Progenitor cell of endocrine pancreas (in vitro differentiated cells): Measurements from ENCODE around the gene NRGN. TPM values are rescaled to one million over a fixed set of nuclear protein-coding genes. Genes with fewer than 3 reads are reported as not detected.

Experiments
- DNase-seq: peaks from one replicate; pipeline ENCODE4 v3.0.0; 2021; ENCODE audit warnings: low spot score; ENCODE audit not compliant: unreplicated experiment
- H3K27ac Mint-ChIP-seq: 2 replicates; pipeline ENCODE4 v1.8.0; 2021; ENCODE audit warnings: mild to moderate bottlenecking, moderate library complexity, mixed read lengths
- H3K27me3 Mint-ChIP-seq: 2 replicates; pipeline ENCODE4 v1.8.0; 2021; ENCODE audit warnings: mixed read lengths
- H3K36me3 Mint-ChIP-seq: 2 replicates; pipeline ENCODE4 v1.8.0; 2022; ENCODE audit warnings: mixed read lengths; ENCODE audit not compliant: insufficient read depth
- H3K4me1 Mint-ChIP-seq: 2 replicates; pipeline ENCODE4 v1.8.0; 2021; ENCODE audit warnings: low read depth, mixed read lengths
- H3K4me3 Mint-ChIP-seq: 2 replicates; pipeline ENCODE4 v1.8.0; 2021; ENCODE audit warnings: low read depth, mild to moderate bottlenecking, moderate library complexity, mixed read lengths
- H3K9me3 Mint-ChIP-seq: 2 replicates; pipeline ENCODE4 v1.8.0; 2021; ENCODE audit warnings: low read depth, mixed read lengths
- CTCF ChIP-seq: fragments of 200-600 bp; sonication (generic); IDR thresholded peaks from one replicate; pipeline ENCODE4 v1.5.0; 2021; ENCODE audit warnings: antibody characterized with exemption, mild to moderate bottlenecking; ENCODE audit not compliant: unreplicated experiment
- total RNA-seq: library from RNA; stranded (reverse); gene quantifications from 2 replicates; pipeline ENCODE4 v1.2.1, GENCODE V29; 2021

NRGN gene
- total RNA-seq, 1 donor from 2014 or later, result 5.9 TPM

GRCh38 chr11:124712392-124712791, 27.4 kb upstream of the NRGN start:
- Mint-ChIP-seq H3K27ac (no peak overlapping the region), H3K36me3 (no peaks in the 10 kb centered on the region), H3K9me3 (peaks cover 3% of the 10 kb centered on the region), H3K27me3 (peaks cover 19% of the 10 kb centered on the region), H3K4me3 (no peak overlapping the region), H3K4me1 (no peaks in the 10 kb centered on the region)
- TF ChIP-seq CTCF, result no peak
- DNase-seq, result no peak

GRCh38 chr11:124716591-124716990, 23.2 kb upstream of the NRGN start:
- Mint-ChIP-seq H3K27me3 (peaks cover 55% of the 10 kb centered on the region), H3K36me3 (no peaks in the 10 kb centered on the region), H3K27ac (no peak overlapping the region), H3K4me1 (peaks cover 7% of the 10 kb centered on the region), H3K4me3 (no peak overlapping the region), H3K9me3 (no peaks in the 10 kb centered on the region)
- no peak for TF ChIP-seq CTCF
- no peak for DNase-seq

GRCh38 chr11:124717421-124717785, 22.3 kb upstream of the NRGN start:
- H3K27ac Mint-ChIP-seq, result no peak overlapping the region
- no peak for DNase-seq
- no peaks in the 10 kb centered on the region for H3K9me3 Mint-ChIP-seq
- TF ChIP-seq CTCF, result no peak
- peaks cover 7% of the 10 kb centered on the region for H3K4me1 Mint-ChIP-seq
- peak overlapping the region; percentile 70 for H3K4me3 Mint-ChIP-seq
- H3K36me3 Mint-ChIP-seq, result no peaks in the 10 kb centered on the region
- peaks cover 63% of the 10 kb centered on the region for H3K27me3 Mint-ChIP-seq

- TF ChIP-seq CTCF, result no peak
- H3K36me3 Mint-ChIP-seq, result no peaks in the 10 kb centered on the region
- H3K27ac Mint-ChIP-seq, result peak overlapping the region; percentile 39
- peaks cover 69% of the 10 kb centered on the region for H3K27me3 Mint-ChIP-seq
- peak overlapping the region; percentile 70 for H3K4me3 Mint-ChIP-seq
- peaks cover 11% of the 10 kb centered on the region for H3K4me1 Mint-ChIP-seq
- DNase-seq, result no peak
- no peaks in the 10 kb centered on the region for H3K9me3 Mint-ChIP-seq
Measured at GRCh38 chr11:124717786-124718651, 21.7 kb upstream of the NRGN start.

- no peaks in the 10 kb centered on the region for H3K9me3 Mint-ChIP-seq
- H3K27me3 Mint-ChIP-seq, result peaks cover 75% of the 10 kb centered on the region
- no peaks in the 10 kb centered on the region for H3K36me3 Mint-ChIP-seq
- DNase-seq, result no peak
- H3K4me1 Mint-ChIP-seq, result peaks cover 11% of the 10 kb centered on the region
- H3K27ac Mint-ChIP-seq, result no peak overlapping the region
- peak overlapping the region; percentile 64 for H3K4me3 Mint-ChIP-seq
- no peak for TF ChIP-seq CTCF
Measured at GRCh38 chr11:124718801-124719200, 20.9 kb upstream of the NRGN start.
